DOHH2 (cell line): ENCODE measurements around the gene FAM124B.

ENCODE experiments used
- H3F3A ChIP-seq: fragments of 200-600 bp; sonication (generic), shearing (Covaris generic); 2 replicates; pipeline ENCODE4 v1.6.0; 2016; ENCODE audit warnings: antibody characterized with exemption, mild to moderate bottlenecking; ENCODE audit not compliant: control insufficient read depth, insufficient read depth
- H3K27ac ChIP-seq: fragments of 200-600 bp; sonication (generic); 2 replicates; pipeline ENCODE4 v1.5.1; 2014; ENCODE audit warnings: low read depth, mild to moderate bottlenecking, low read length, moderate library complexity
- H3K27me3 ChIP-seq: fragments of 200-600 bp; sonication (generic); 2 replicates; pipeline ENCODE4 v1.6.1; 2014; ENCODE audit warnings: mild to moderate bottlenecking, low read length, mixed read lengths; ENCODE audit not compliant: control insufficient read depth
- H3K36me3 ChIP-seq: fragments of 200-600 bp; sonication (generic); 2 replicates; pipeline ENCODE4 v1.6.1; 2014; ENCODE audit warnings: mild to moderate bottlenecking, low read length, moderate library complexity, mixed read lengths; ENCODE audit not compliant: control insufficient read depth
- H3K4me1 ChIP-seq: fragments of 200-600 bp; sonication (generic); 2 replicates; pipeline ENCODE4 v1.6.1; 2014; ENCODE audit warnings: mild to moderate bottlenecking, low read length, mixed read lengths; ENCODE audit not compliant: control insufficient read depth
- H3K4me2 ChIP-seq: fragments of 200-600 bp; sonication (generic); 2 replicates; pipeline ENCODE4 v1.6.0; 2014; ENCODE audit warnings: mild to moderate bottlenecking, low read length, moderate library complexity
- H3K4me3 ChIP-seq: fragments of 200-600 bp; sonication (generic); 2 replicates; pipeline ENCODE4 v1.5.1; 2014; ENCODE audit warnings: mild to moderate bottlenecking, low read length, mixed read lengths
- H3K79me2 ChIP-seq: fragments of 200-600 bp; sonication (generic); 2 replicates; pipeline ENCODE4 v1.6.1; 2014; ENCODE audit warnings: mild to moderate bottlenecking, low read length, mixed read lengths; ENCODE audit not compliant: control insufficient read depth
- H3K9me2 ChIP-seq: fragments of 200-600 bp; sonication (generic); replicated peaks from 2 replicates; pipeline ENCODE4 v1.6.1; 2014; ENCODE audit warnings: mild to moderate bottlenecking, low read length, mixed read lengths; ENCODE audit not compliant: control insufficient read depth
- H3K9me3 ChIP-seq: fragments of 200-600 bp; sonication (generic); 2 replicates; pipeline ENCODE4 v1.6.1; 2014; ENCODE audit warnings: antibody characterized with exemption, low read length, mixed read lengths; ENCODE audit not compliant: control insufficient read depth, insufficient read depth
- H4K20me1 ChIP-seq: fragments of 200-600 bp; sonication (generic); 2 replicates; pipeline ENCODE4 v1.6.0; 2014; ENCODE audit warnings: low read depth, mild to moderate bottlenecking, antibody characterized with exemption, low read length, moderate library complexity; ENCODE audit not compliant: control insufficient read depth, insufficient read depth
- EZH2phosphoT487 ChIP-seq: fragments of 200-600 bp; sonication (generic); IDR thresholded peaks from 2 replicates; pipeline ENCODE4 v1.6.1; 2017; ENCODE audit warnings: borderline replicate concordance, mild to moderate bottlenecking, antibody characterized with exemption, low read length, moderate library complexity, mixed read lengths
- TF ChIP-seq, protein P1 (sequence below): fragments of 200-600 bp; sonication (generic); IDR thresholded peaks from one replicate; pipeline ENCODE4 v1.5.1; 2014; ENCODE audit warnings: antibody characterized with exemption, mild to moderate bottlenecking, low read depth, low read length; ENCODE audit not compliant: poor library complexity, severe bottlenecking

The FAM124B gene

GRCh38 chr2:224372641-224373040 lies 29.3 kb downstream of the FAM124B start:
- no peak overlapping the region for H3K4me3 ChIP-seq
- TF ChIP-seq, protein P1, sequence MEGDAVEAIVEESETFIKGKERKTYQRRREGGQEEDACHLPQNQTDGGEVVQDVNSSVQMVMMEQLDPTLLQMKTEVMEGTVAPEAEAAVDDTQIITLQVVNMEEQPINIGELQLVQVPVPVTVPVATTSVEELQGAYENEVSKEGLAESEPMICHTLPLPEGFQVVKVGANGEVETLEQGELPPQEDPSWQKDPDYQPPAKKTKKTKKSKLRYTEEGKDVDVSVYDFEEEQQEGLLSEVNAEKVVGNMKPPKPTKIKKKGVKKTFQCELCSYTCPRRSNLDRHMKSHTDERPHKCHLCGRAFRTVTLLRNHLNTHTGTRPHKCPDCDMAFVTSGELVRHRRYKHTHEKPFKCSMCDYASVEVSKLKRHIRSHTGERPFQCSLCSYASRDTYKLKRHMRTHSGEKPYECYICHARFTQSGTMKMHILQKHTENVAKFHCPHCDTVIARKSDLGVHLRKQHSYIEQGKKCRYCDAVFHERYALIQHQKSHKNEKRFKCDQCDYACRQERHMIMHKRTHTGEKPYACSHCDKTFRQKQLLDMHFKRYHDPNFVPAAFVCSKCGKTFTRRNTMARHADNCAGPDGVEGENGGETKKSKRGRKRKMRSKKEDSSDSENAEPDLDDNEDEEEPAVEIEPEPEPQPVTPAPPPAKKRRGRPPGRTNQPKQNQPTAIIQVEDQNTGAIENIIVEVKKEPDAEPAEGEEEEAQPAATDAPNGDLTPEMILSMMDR: no peak
- no peak for TF ChIP-seq EZH2phosphoT487
- no peaks in the 10 kb centered on the region for H3F3A ChIP-seq
- H4K20me1 ChIP-seq: no peaks in the 10 kb centered on the region
- no peaks in the 10 kb centered on the region for H3K4me1 ChIP-seq
- no peaks in the 10 kb centered on the region for H3K36me3 ChIP-seq
- H3K9me3 ChIP-seq: peaks cover 7% of the 10 kb centered on the region; the same call in 1 of the 2 replicates
- H3K4me2 ChIP-seq: no peak overlapping the region
- no peak overlapping the region for H3K27ac ChIP-seq
- no peaks in the 10 kb centered on the region for H3K9me2 ChIP-seq
- no peaks in the 10 kb centered on the region for H3K79me2 ChIP-seq
- H3K27me3 ChIP-seq: no peaks in the 10 kb centered on the region

- H3K27me3 ChIP-seq: no peaks in the 10 kb centered on the region
- no peaks in the 10 kb centered on the region for H3K9me2 ChIP-seq
- peaks cover 7% of the 10 kb centered on the region; the same call in 1 of the 2 replicates for H3K9me3 ChIP-seq
- TF ChIP-seq EZH2phosphoT487: no peak
- TF ChIP-seq, protein P1: peak; percentile 84
- H3K4me3 ChIP-seq: no peak overlapping the region
- no peaks in the 10 kb centered on the region for H3K4me1 ChIP-seq
- no peaks in the 10 kb centered on the region for H4K20me1 ChIP-seq
- H3K27ac ChIP-seq: no peak overlapping the region
- H3K79me2 ChIP-seq: no peaks in the 10 kb centered on the region
- no peaks in the 10 kb centered on the region for H3F3A ChIP-seq
- no peaks in the 10 kb centered on the region for H3K36me3 ChIP-seq
- H3K4me2 ChIP-seq: no peak overlapping the region
These were observed 32.8 kb downstream of the FAM124B start for GRCh38 chr2:224369028-224369632.

GRCh38 chr2:224366267-224366844 lies 35.6 kb downstream of the FAM124B start:
- H3K9me2 ChIP-seq: no peaks in the 10 kb centered on the region
- H3K27me3 ChIP-seq: no peaks in the 10 kb centered on the region
- no peak overlapping the region for H3K27ac ChIP-seq
- H3K36me3 ChIP-seq: no peaks in the 10 kb centered on the region
- peaks cover 7% of the 10 kb centered on the region; the same call in 1 of the 2 replicates for H3K9me3 ChIP-seq
- no peaks in the 10 kb centered on the region for H4K20me1 ChIP-seq
- H3K79me2 ChIP-seq: no peaks in the 10 kb centered on the region
- no peak for TF ChIP-seq EZH2phosphoT487
- TF ChIP-seq, protein P1: no peak
- H3K4me3 ChIP-seq: no peak overlapping the region
- no peaks in the 10 kb centered on the region for H3F3A ChIP-seq
- H3K4me2 ChIP-seq: no peak overlapping the region
- H3K4me1 ChIP-seq: no peaks in the 10 kb centered on the region
